Inferior parietal cortex (tissue), 1 donor: ENCODE measurements around the gene DHRS7C.

Experiments used
- DNase-seq: peaks from one replicate; pipeline ENCODE4 v3.0.0-alpha.2; 2016; ENCODE audit errors: extremely low spot score

DHRS7C gene

GRCh38 chr17:9790889-9791876 lies at the start of gene DHRS7C:
TSS of gene DHRS7C (minus strand) at chr17:9791592. CDS start at chr17:9791284, 308 bp downstream.
- DNase-seq = no peak

- no peak for DNase-seq
Measured at GRCh38 chr17:9839433-9839832, 48.0 kb upstream of the DHRS7C start.

- no peak for DNase-seq
Measured at GRCh38 chr17:9837551-9838471, 46.4 kb upstream of the DHRS7C start.

GRCh38 chr17:9833922-9834321 lies 42.5 kb upstream of the DHRS7C start:
- no peak for DNase-seq

GRCh38 chr17:9830711-9831110 lies 39.3 kb upstream of the DHRS7C start:
- DNase-seq = no peak

GRCh38 chr17:9829343-9829742 lies 38.0 kb upstream of the DHRS7C start:
- no peak for DNase-seq

GRCh38 chr17:9828296-9829295 lies 37.2 kb upstream of the DHRS7C start:
- no peak for DNase-seq

- no peak for DNase-seq
Measured at GRCh38 chr17:9825641-9826150, 34.3 kb upstream of the DHRS7C start, which contains the start of gene GLP2R. TSS of gene GLP2R (plus strand) at chr17:9825924. CDS start at chr17:9826064, 140 bp downstream.

GRCh38 chr17:9824797-9825338 lies 33.5 kb upstream of the DHRS7C start:
- DNase-seq = no peak

- no peak for DNase-seq
Measured at GRCh38 chr17:9824094-9824493, 32.7 kb upstream of the DHRS7C start.

- no peak for DNase-seq
Measured at GRCh38 chr17:9821921-9822320, 30.5 kb upstream of the DHRS7C start, which contains the start of gene GSG1L2. TSS of gene GSG1L2 (minus strand) at chr17:9822079. CDS start at chr17:9822071, 8 bp downstream.

- no peak for DNase-seq
Measured at GRCh38 chr17:9820448-9820847, 29.1 kb upstream of the DHRS7C start.

GRCh38 chr17:9818760-9819159 lies 27.4 kb upstream of the DHRS7C start:
- no peak for DNase-seq

- no peak for DNase-seq
Measured at GRCh38 chr17:9817086-9817485, 25.7 kb upstream of the DHRS7C start.

GRCh38 chr17:9816472-9816871 lies 25.1 kb upstream of the DHRS7C start:
- DNase-seq = no peak

GRCh38 chr17:9814337-9814945 lies 23.0 kb upstream of the DHRS7C start:
- no peak for DNase-seq

GRCh38 chr17:9813166-9813565 lies 21.8 kb upstream of the DHRS7C start:
- no peak for DNase-seq

- DNase-seq = no peak
Measured at GRCh38 chr17:9811537-9811936, 20.1 kb upstream of the DHRS7C start.

- no peak for DNase-seq
Measured at GRCh38 chr17:9811086-9811485, 19.7 kb upstream of the DHRS7C start.
